ENCODE measurements around the gene PIEZO2.

Gene PIEZO2

DNA sequence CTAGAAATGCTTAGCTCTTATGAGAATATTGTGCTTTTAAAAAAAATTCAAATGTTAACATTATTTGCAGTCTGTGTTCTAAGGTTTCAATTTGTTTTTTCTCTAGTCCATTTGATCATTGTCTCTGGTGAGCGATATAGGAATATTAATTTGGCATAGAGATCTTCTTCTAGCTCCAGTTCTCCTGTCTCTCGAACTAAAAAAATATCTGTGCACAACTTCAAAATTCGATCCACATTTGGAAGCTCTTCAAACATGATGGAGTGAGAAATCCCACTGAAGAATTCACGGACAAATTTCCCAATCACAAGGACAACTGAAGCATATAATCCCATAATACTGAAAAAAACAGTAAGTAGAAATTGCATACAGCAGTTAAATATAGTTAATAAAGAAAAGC is 477.9 kb downstream of the PIEZO2 start:
- Histone ChIP-seq H3K79me2 (ENCODE audit: control insufficient read depth, insufficient read depth, low read length, poor library complexity) (no peaks in the 10 kb centered on the region), H3K4me3 (ENCODE audit: low read depth, low read length) (no peak overlapping the region), H4K8ac (ENCODE audit: low read depth, low read length) (no peak overlapping the region), H3K23ac (ENCODE audit: low read length) (no peak overlapping the region), H2BK5ac (ENCODE audit: low read depth, low read length, poor library complexity) (no peak overlapping the region), H3K14ac (ENCODE audit: low read length) (no peak overlapping the region), H3K79me1 (ENCODE audit: low read length) (no peaks in the 10 kb centered on the region), H2AK5ac (ENCODE audit: low read length) (no peak overlapping the region), H3K27me3 (ENCODE audit: insufficient read depth, low read length) (no peaks in the 10 kb centered on the region), H3K4me2 (ENCODE audit: low read length) (no peak overlapping the region), H2BK120ac (ENCODE audit: insufficient read depth, low read length, poor library complexity) (no peak overlapping the region), H2BK12ac (ENCODE audit: low read length) (no peak overlapping the region), H2AFZ (ENCODE audit: insufficient read depth, low read length, poor library complexity) (no peak overlapping the region), H3K9me3 (ENCODE audit: insufficient read depth, low read depth, low read length) (no peaks in the 10 kb centered on the region), H3K18ac (ENCODE audit: low read length) (no peak overlapping the region), H4K91ac (ENCODE audit: low read depth, low read length) (no peak overlapping the region), H3K4ac (ENCODE audit: low read depth, low read length) (no peak overlapping the region), H4K12ac (ENCODE audit: low read depth, low read length) (no peak overlapping the region), H3K27ac (ENCODE audit: low read depth, low read length) (no peak overlapping the region), H3K36me3 (ENCODE audit: control insufficient read depth in 1 of 2, insufficient read depth in 2 of 2, low read length in 2 of 2) (no peaks in the 10 kb centered on the region), H3K9ac (ENCODE audit: low read length) (no peak overlapping the region), H3K4me1 (ENCODE audit: control insufficient read depth in 1 of 2, insufficient read depth in 2 of 2, low read length in 2 of 2) (peaks cover 0 to 2% of the 10 kb centered on the region in 2 experiments)
- WGBS (ENCODE audit: extremely low coverage, insufficient coverage, insufficient read length): no CpG with 5 or more reads among the region's 4 CpGs
- DNase-seq: no peak

DNA sequence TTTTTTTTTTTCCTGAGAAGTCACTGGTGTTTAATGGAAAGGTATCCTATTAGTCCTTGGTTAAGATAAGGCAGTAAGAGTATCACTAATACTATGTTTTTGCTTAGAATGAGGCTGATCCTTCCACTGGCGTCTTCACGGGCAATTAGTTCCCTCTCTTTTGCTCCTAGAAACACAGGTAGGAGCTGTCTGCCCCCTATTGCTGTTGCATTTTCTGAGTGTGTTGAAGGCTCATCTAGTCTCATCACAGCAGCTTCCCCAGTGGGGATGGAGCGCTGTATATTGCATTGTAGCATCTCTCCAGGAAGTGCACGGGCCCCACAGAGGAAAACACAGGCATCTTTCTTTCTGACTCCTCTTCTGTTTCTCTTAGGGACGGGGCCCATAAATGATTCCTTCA is 478.5 kb downstream of the PIEZO2 start:
- Histone ChIP-seq H3K9me3 (ENCODE audit: insufficient read depth, low read depth, low read length) (no peaks in the 10 kb centered on the region), H3K23ac (ENCODE audit: low read length) (no peak overlapping the region), H2BK5ac (ENCODE audit: low read depth, low read length, poor library complexity) (no peak overlapping the region), H3K9ac (ENCODE audit: low read length) (no peak overlapping the region), H3K4me2 (ENCODE audit: low read length) (no peak overlapping the region), H4K12ac (ENCODE audit: low read depth, low read length) (no peak overlapping the region), H4K8ac (ENCODE audit: low read depth, low read length) (no peak overlapping the region), H2BK12ac (ENCODE audit: low read length) (no peak overlapping the region), H3K4me1 (ENCODE audit: control insufficient read depth in 1 of 2, insufficient read depth in 2 of 2, low read length in 2 of 2) (peaks cover 0 to 2% of the 10 kb centered on the region in 2 experiments), H2AK5ac (ENCODE audit: low read length) (no peak overlapping the region), H4K91ac (ENCODE audit: low read depth, low read length) (no peak overlapping the region), H2BK120ac (ENCODE audit: insufficient read depth, low read length, poor library complexity) (no peak overlapping the region), H3K27ac (ENCODE audit: low read depth, low read length) (no peak overlapping the region), H3K27me3 (ENCODE audit: insufficient read depth, low read length) (no peaks in the 10 kb centered on the region), H3K4me3 (ENCODE audit: low read depth, low read length) (no peak overlapping the region), H2AFZ (ENCODE audit: insufficient read depth, low read length, poor library complexity) (no peak overlapping the region), H3K4ac (ENCODE audit: low read depth, low read length) (no peak overlapping the region), H3K18ac (ENCODE audit: low read length) (no peak overlapping the region), H3K79me1 (ENCODE audit: low read length) (no peaks in the 10 kb centered on the region), H3K79me2 (ENCODE audit: control insufficient read depth, insufficient read depth, low read length, poor library complexity) (no peaks in the 10 kb centered on the region), H3K36me3 (ENCODE audit: control insufficient read depth in 1 of 2, insufficient read depth in 2 of 2, low read length in 2 of 2) (no peaks in the 10 kb centered on the region), H3K14ac (ENCODE audit: low read length) (no peak overlapping the region)
- WGBS (ENCODE audit: extremely low coverage, insufficient coverage, insufficient read length): no CpG with 5 or more reads among the region's 5 CpGs
- no peak for DNase-seq

DNA sequence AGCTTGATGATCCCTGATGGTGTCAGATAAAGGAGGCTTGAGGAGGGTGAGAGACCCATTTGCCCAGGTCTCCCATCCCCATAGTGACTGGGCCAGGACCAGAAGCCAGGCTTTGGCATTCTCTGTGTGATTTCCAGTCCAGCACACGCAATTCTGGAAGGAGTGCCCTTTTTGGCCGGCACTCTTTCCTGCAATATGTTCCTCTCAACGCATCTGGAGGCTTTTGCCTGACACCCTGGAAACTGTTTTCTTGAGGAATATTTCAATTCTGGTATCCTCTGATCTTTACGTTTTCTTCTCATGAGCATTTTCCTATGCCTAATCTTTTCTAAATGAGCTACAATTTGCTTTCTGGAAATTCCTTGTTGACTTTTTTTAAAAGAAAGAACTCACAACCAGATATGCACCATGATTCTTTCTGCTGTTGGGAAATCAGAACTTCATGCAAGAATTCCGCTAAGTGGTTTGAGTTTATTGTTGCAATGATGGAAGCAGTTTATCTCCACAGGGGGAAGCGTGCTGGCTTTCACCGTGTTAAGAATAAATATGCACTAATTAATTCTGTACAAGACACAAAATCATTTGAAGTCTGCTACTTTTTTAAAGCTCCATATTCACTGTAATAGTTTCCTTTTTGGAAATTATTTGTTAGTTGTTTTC is 479.8 kb downstream of the PIEZO2 start:
- Histone ChIP-seq H3K4me3 (ENCODE audit: low read depth, low read length) (no peak overlapping the region), H3K14ac (ENCODE audit: low read length) (no peak overlapping the region), H2AFZ (ENCODE audit: insufficient read depth, low read length, poor library complexity) (no peak overlapping the region), H3K36me3 (ENCODE audit: control insufficient read depth in 1 of 2, insufficient read depth in 2 of 2, low read length in 2 of 2) (no peaks in the 10 kb centered on the region), H4K91ac (ENCODE audit: low read depth, low read length) (no peak overlapping the region), H2BK5ac (ENCODE audit: low read depth, low read length, poor library complexity) (no peak overlapping the region), H3K4me1 (ENCODE audit: control insufficient read depth in 1 of 2, insufficient read depth in 2 of 2, low read length in 2 of 2) (peaks cover 0 to 2% of the 10 kb centered on the region in 2 experiments), H4K12ac (ENCODE audit: low read depth, low read length) (no peak overlapping the region), H3K23ac (ENCODE audit: low read length) (no peak overlapping the region), H3K27me3 (ENCODE audit: insufficient read depth, low read length) (no peaks in the 10 kb centered on the region), H3K9me3 (ENCODE audit: insufficient read depth, low read depth, low read length) (no peaks in the 10 kb centered on the region), H2BK12ac (ENCODE audit: low read length) (no peak overlapping the region), H3K79me2 (ENCODE audit: control insufficient read depth, insufficient read depth, low read length, poor library complexity) (no peaks in the 10 kb centered on the region), H3K27ac (ENCODE audit: low read depth, low read length) (no peak overlapping the region), H4K8ac (ENCODE audit: low read depth, low read length) (no peak overlapping the region), H3K9ac (ENCODE audit: low read length) (no peak overlapping the region), H3K4me2 (ENCODE audit: low read length) (no peak overlapping the region), H2AK5ac (ENCODE audit: low read length) (no peak overlapping the region), H3K18ac (ENCODE audit: low read length) (no peak overlapping the region), H3K79me1 (ENCODE audit: low read length) (no peaks in the 10 kb centered on the region), H2BK120ac (ENCODE audit: insufficient read depth, low read length, poor library complexity) (no peak overlapping the region), H3K4ac (ENCODE audit: low read depth, low read length) (no peak overlapping the region)
- no peak for DNase-seq
- WGBS (ENCODE audit: extremely low coverage, insufficient coverage, insufficient read length): no CpG with 5 or more reads among the region's 7 CpGs

DNA sequence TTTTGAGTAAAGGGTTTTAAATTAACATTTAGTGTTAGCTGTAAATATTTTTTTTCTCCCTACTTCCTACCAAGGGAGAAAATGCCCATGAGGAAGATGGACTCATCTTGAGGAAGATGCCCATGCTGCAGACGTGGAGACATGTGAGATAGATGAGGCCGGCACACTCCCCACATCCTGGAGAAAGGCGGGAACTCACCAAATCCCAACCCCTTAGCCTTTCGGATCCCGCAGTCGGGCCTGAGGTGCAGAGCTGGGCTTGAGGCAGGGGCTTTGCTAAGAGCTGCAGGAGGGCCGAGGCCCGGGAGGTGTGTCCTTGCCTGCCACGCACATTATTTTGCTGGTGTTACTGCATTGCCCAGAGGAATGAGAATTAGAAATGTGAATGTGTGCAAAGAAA is 485.6 kb downstream of the PIEZO2 start:
- no peak overlapping the region for H2BK5ac ChIP-seq (ENCODE audit: low read depth, low read length, poor library complexity)
- no CpG with 5 or more reads among the region's 9 CpGs for WGBS (ENCODE audit: extremely low coverage, insufficient coverage, insufficient read length)
- H3K23ac ChIP-seq (ENCODE audit: low read length): no peak overlapping the region
- H2BK12ac ChIP-seq (ENCODE audit: low read length): no peak overlapping the region
- no peaks in the 10 kb centered on the region for H3K27me3 ChIP-seq (ENCODE audit: insufficient read depth, low read length)
- H3K79me1 ChIP-seq (ENCODE audit: low read length): no peaks in the 10 kb centered on the region
- no peak overlapping the region for H4K91ac ChIP-seq (ENCODE audit: low read depth, low read length)
- H3K36me3 ChIP-seq (ENCODE audit: control insufficient read depth in 1 of 2, insufficient read depth in 2 of 2, low read length in 2 of 2): no peaks in the 10 kb centered on the region
- no peak overlapping the region for H2AK5ac ChIP-seq (ENCODE audit: low read length)
- H3K4me1 ChIP-seq (ENCODE audit: control insufficient read depth in 1 of 2, insufficient read depth in 2 of 2, low read length in 2 of 2): peaks cover 0 to 2% of the 10 kb centered on the region in 2 experiments
- H2AFZ ChIP-seq (ENCODE audit: insufficient read depth, low read length, poor library complexity): no peak overlapping the region
- H3K9me3 ChIP-seq (ENCODE audit: insufficient read depth, low read depth, low read length): no peaks in the 10 kb centered on the region
- DNase-seq: no peak
- no peak overlapping the region for H4K8ac ChIP-seq (ENCODE audit: low read depth, low read length)
- H3K9ac ChIP-seq (ENCODE audit: low read length): no peak overlapping the region
- H4K12ac ChIP-seq (ENCODE audit: low read depth, low read length): no peak overlapping the region
- H2BK120ac ChIP-seq (ENCODE audit: insufficient read depth, low read length, poor library complexity): no peak overlapping the region
- no peak overlapping the region for H3K4me2 ChIP-seq (ENCODE audit: low read length)
- H3K79me2 ChIP-seq (ENCODE audit: control insufficient read depth, insufficient read depth, low read length, poor library complexity): no peaks in the 10 kb centered on the region
- H3K4ac ChIP-seq (ENCODE audit: low read depth, low read length): no peak overlapping the region
- H3K27ac ChIP-seq (ENCODE audit: low read depth, low read length): no peak overlapping the region
- H3K18ac ChIP-seq (ENCODE audit: low read length): no peak overlapping the region
- H3K4me3 ChIP-seq (ENCODE audit: low read depth, low read length): no peak overlapping the region
- H3K14ac ChIP-seq (ENCODE audit: low read length): no peak overlapping the region
